MM.1S (cell line): ENCODE measurements around the gene POU2AF3.

Experiments used
- DNase-seq: peaks from one replicate; pipeline ENCODE4 v3.0.0-alpha.2; 2015
- H2AFZ ChIP-seq: fragments of 300-600 bp; sonication (generic); 2 replicates; pipeline ENCODE4 v1.6.0; 2016; ENCODE audit warnings: antibody characterized with exemption, low read length
- H3F3A ChIP-seq: fragments of 300-600 bp; sonication (generic); 2 replicates; pipeline ENCODE4 v1.6.1; 2016; ENCODE audit warnings: mild to moderate bottlenecking, antibody characterized with exemption, low read length, moderate library complexity, mixed read lengths; ENCODE audit not compliant: insufficient read depth
- H3K27ac ChIP-seq: fragments of 300-600 bp; sonication (generic); 2 replicates; pipeline ENCODE4 v1.5.1; 2016; ENCODE audit warnings: mild to moderate bottlenecking, low read length
- H3K27me3 ChIP-seq: fragments of 300-600 bp; sonication (generic); replicated peaks from 2 replicates; pipeline ENCODE4 v1.6.0; 2016; ENCODE audit warnings: low read length; ENCODE audit not compliant: insufficient read depth
- H3K36me3 ChIP-seq: fragments of 300-600 bp; sonication (generic); replicated peaks from 2 replicates; pipeline ENCODE4 v1.6.1; 2016; ENCODE audit warnings: mild to moderate bottlenecking, low read length, mixed read lengths; ENCODE audit not compliant: insufficient read depth
- H3K4me1 ChIP-seq: fragments of 300-600 bp; sonication (generic); 2 replicates; pipeline ENCODE4 v1.6.1; 2016; ENCODE audit warnings: low read length, mixed read lengths
- H3K4me2 ChIP-seq: fragments of 300-600 bp; sonication (generic); 2 replicates; pipeline ENCODE4 v1.6.0; 2016; ENCODE audit warnings: low read depth, low read length
- H3K4me3 ChIP-seq: fragments of 300-600 bp; sonication (generic); 2 replicates; pipeline ENCODE4 v1.5.1; 2016; ENCODE audit warnings: low read length, mixed read lengths
- H3K79me2 ChIP-seq: fragments of 300-600 bp; sonication (generic); 2 replicates; pipeline ENCODE4 v1.6.1; 2016; ENCODE audit warnings: mixed run types, low read length, mixed read lengths
- H3K9ac ChIP-seq: fragments of 300-600 bp; sonication (generic); 2 replicates; pipeline ENCODE4 v1.6.1; 2016; ENCODE audit warnings: low read length, mixed read lengths
- H3K9me2 ChIP-seq: fragments of 300-600 bp; sonication (generic); replicated peaks from 2 replicates; pipeline ENCODE4 v1.6.1; 2016; ENCODE audit warnings: mild to moderate bottlenecking, low read length, mixed read lengths; ENCODE audit not compliant: insufficient read depth
- H3K9me3 ChIP-seq: fragments of 300-600 bp; sonication (generic); replicated peaks from 2 replicates; pipeline ENCODE4 v1.6.1; 2016; ENCODE audit warnings: mild to moderate bottlenecking, low read length, mixed read lengths; ENCODE audit not compliant: insufficient read depth
- H4K20me1 ChIP-seq: fragments of 300-600 bp; sonication (generic); 2 replicates; pipeline ENCODE4 v1.6.1; 2016; ENCODE audit warnings: mild to moderate bottlenecking, low read length, moderate library complexity, mixed read lengths; ENCODE audit not compliant: insufficient read depth
- CTCF ChIP-seq: fragments of 300-600 bp; sonication (generic); IDR thresholded peaks from 2 replicates; pipeline ENCODE4 v1.5.1; 2016; ENCODE audit warnings: antibody characterized with exemption, low read length, mixed read lengths
- EZH2 ChIP-seq: fragments of 300-600 bp; sonication (generic); optimal IDR thresholded peaks from 2 replicates; pipeline ENCODE3; 2017; ENCODE audit warnings: low read depth, mild to moderate bottlenecking, antibody characterized with exemption, low read length, mixed read lengths
- EZH2phosphoT487 ChIP-seq: fragments of 300-600 bp; sonication (generic); IDR thresholded peaks from 2 replicates; pipeline ENCODE4 v1.6.1; 2018; ENCODE audit warnings: antibody characterized with exemption, low read length

POU2AF3 gene

GRCh38 chr11:111342329-111342728, 44.0 kb downstream of the POU2AF3 start:
- Histone ChIP-seq H3K4me3 (no peak overlapping the region), H3F3A (peaks cover 9% of the 10 kb centered on the region), H3K27ac (no peak overlapping the region), H3K9me3 (no peaks in the 10 kb centered on the region), H3K4me1 (no peaks in the 10 kb centered on the region), H3K4me2 (no peak overlapping the region), H3K27me3 (no peaks in the 10 kb centered on the region), H3K36me3 (no peaks in the 10 kb centered on the region), H3K79me2 (no peaks in the 10 kb centered on the region), H3K9me2 (no peaks in the 10 kb centered on the region), H4K20me1 (no peaks in the 10 kb centered on the region), H3K9ac (no peak overlapping the region), H2AFZ (no peak overlapping the region)
- TF ChIP-seq EZH2 (no peak), EZH2phosphoT487 (no peak), CTCF (no peak)
- DNase-seq: no peak

GRCh38 chr11:111344032-111344431, 45.7 kb downstream of the POU2AF3 start:
- Histone ChIP-seq H3K9ac (no peak overlapping the region), H3K4me2 (no peak overlapping the region), H2AFZ (no peak overlapping the region), H3K4me1 (no peaks in the 10 kb centered on the region), H3K9me2 (no peaks in the 10 kb centered on the region), H3K27ac (no peak overlapping the region), H4K20me1 (no peaks in the 10 kb centered on the region), H3K27me3 (no peaks in the 10 kb centered on the region), H3K4me3 (no peak overlapping the region), H3K9me3 (no peaks in the 10 kb centered on the region), H3K36me3 (no peaks in the 10 kb centered on the region), H3F3A (peaks cover 13% of the 10 kb centered on the region), H3K79me2 (no peaks in the 10 kb centered on the region)
- TF ChIP-seq EZH2phosphoT487: no peak
- TF ChIP-seq EZH2: no peak
- TF ChIP-seq CTCF: no peak
- no peak for DNase-seq

GRCh38 chr11:111347002-111347722, 48.8 kb downstream of the POU2AF3 start:
- H4K20me1 ChIP-seq: no peaks in the 10 kb centered on the region
- H3K9me3 ChIP-seq: no peaks in the 10 kb centered on the region
- no peak overlapping the region for H3K9ac ChIP-seq
- no peaks in the 10 kb centered on the region for H3K4me1 ChIP-seq
- no peaks in the 10 kb centered on the region for H3K79me2 ChIP-seq
- no peak overlapping the region for H3K27ac ChIP-seq
- no peaks in the 10 kb centered on the region for H3K9me2 ChIP-seq
- no peak overlapping the region for H2AFZ ChIP-seq
- H3K27me3 ChIP-seq: no peaks in the 10 kb centered on the region
- TF ChIP-seq EZH2phosphoT487 (no peak), CTCF (no peak), EZH2 (no peak)
- H3F3A ChIP-seq: peaks cover 30% of the 10 kb centered on the region
- DNase-seq: no peak
- no peak overlapping the region for H3K4me2 ChIP-seq
- H3K4me3 ChIP-seq: no peak overlapping the region
- H3K36me3 ChIP-seq: 0 out of 2 replicates have a peak, but pooled peaks cover 4% of the 10 kb centered on the region
